ENCODE data around the gene MED9. TPM values are rescaled to one million over a fixed set of nuclear protein-coding genes. Genes with fewer than 3 reads are reported as not detected.

MED9 gene
- total RNA-seq, 3 donors from 2014 or later = 15.0 to 16.4 (median 15.0) TPM

GRCh38 chr17:17531156-17531555, 54.4 kb downstream of the MED9 start:
- Mint-ChIP-seq H3K4me1 (ENCODE audit: low read depth) (no peaks in the 10 kb centered on the region), H3K27me3 (ENCODE audit: low read depth) (no peaks in the 10 kb centered on the region), H3K9me3 (no peaks in the 10 kb centered on the region), H3K36me3 (ENCODE audit: insufficient read depth) (no peaks in the 10 kb centered on the region), H3K4me3 (no peak overlapping the region)
- no peak for ATAC-seq
- no peak for DNase-seq

DNA sequence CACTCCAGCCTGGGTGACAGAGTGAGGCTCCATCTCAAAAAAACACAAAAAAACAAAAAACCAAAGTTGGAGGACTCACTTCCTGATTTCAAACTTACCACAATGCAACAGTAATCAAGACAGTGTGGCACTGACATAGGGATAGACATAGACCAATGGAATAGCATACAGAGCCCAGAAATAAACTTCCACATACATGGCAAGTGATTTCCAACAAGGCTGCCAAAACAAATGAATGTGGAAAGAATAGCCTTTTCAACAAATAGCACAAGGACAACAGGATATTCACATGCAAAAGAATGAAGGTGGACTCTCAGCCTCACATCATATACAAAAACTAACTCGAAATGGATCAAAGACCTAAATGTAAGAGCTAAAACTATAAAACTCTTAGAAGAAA, 56.2 kb downstream of the MED9 start:
- no peaks in the 10 kb centered on the region for H3K27me3 Mint-ChIP-seq (ENCODE audit: low read depth)
- H3K9me3 Mint-ChIP-seq = no peaks in the 10 kb centered on the region
- no peak overlapping the region for H3K4me3 Mint-ChIP-seq
- ATAC-seq (no peak), DNase-seq (no peak)
- H3K4me1 Mint-ChIP-seq (ENCODE audit: low read depth) = no peaks in the 10 kb centered on the region
- H3K36me3 Mint-ChIP-seq (ENCODE audit: insufficient read depth) = no peaks in the 10 kb centered on the region

DNA sequence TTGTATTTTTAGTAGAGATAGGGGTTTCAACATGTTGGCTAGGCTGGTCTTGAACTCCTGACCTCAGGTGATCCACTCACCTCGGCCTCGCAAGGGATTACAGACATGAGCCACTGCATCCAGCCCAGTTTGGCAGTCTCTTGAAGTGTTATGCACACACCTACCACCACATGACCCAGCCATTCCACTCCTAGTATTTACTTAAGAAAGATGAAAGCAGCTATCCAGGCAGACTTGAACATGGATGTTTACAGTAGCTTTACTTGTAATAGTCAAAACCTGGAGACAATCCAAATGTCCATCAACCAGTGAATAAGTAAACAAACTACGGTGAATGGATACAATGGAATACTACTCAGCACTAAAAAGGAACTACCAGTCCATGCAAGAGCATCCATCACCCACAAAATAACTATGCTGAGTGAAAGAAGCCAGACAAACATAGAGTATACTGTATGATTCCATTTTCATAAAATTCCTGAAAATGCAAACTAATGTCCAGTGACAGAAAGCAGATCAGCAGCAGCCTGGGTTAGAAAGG, 57.2 kb downstream of the MED9 start:
- H3K27me3 Mint-ChIP-seq (ENCODE audit: low read depth) = no peaks in the 10 kb centered on the region
- H3K36me3 Mint-ChIP-seq (ENCODE audit: insufficient read depth) = no peaks in the 10 kb centered on the region
- H3K4me3 Mint-ChIP-seq = no peak overlapping the region
- H3K9me3 Mint-ChIP-seq = no peaks in the 10 kb centered on the region
- DNase-seq = no peak
- H3K4me1 Mint-ChIP-seq (ENCODE audit: low read depth) = no peaks in the 10 kb centered on the region
- ATAC-seq = no peak

DNA sequence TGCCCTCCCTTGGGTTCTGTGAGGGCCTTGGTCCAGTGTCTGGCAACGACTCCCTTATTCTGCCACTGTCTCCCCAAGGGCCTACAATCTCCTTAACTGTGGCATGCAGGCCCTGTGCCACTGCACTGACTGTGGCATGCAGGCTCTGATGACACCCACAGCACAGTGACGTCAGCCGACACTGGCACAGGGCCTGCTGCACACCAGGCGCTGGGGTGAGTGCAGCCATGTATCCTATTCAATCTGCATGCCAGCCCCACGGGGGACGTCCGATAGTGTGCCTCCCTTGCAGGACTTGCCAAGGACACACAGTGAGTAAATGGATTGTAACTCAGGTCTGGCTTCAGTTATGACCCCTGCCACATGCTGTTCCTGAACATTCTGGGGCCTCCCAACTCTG, 59.2 kb downstream of the MED9 start:
- H3K9me3 Mint-ChIP-seq = no peaks in the 10 kb centered on the region
- H3K4me3 Mint-ChIP-seq = no peak overlapping the region
- no peaks in the 10 kb centered on the region for H3K27me3 Mint-ChIP-seq (ENCODE audit: low read depth)
- no peaks in the 10 kb centered on the region for H3K36me3 Mint-ChIP-seq (ENCODE audit: insufficient read depth)
- no peaks in the 10 kb centered on the region for H3K4me1 Mint-ChIP-seq (ENCODE audit: low read depth)
- DNase-seq (no peak), ATAC-seq (no peak)

DNA sequence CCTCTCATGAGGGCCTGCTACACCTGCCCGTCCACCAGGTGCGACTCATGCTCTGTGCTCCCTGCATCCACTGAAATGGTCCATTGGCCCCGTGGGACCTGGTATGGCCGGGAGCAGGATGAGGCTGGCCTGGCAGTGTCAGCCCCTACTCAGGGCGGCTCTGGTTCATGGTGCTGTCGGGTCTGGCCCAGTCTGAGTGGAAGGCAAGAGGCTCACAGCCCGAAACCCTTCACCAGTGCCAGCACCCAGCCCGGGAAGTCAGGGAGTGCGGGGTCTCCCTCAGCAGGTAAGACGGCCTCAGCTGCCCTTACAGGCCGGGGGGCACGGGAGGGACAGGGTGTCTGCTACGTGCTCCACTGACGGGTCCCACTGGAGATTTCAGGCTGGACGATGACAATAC, 59.9 kb downstream of the MED9 start:
- DNase-seq (no peak), ATAC-seq (no peak)
- H3K36me3 Mint-ChIP-seq (ENCODE audit: insufficient read depth) = no peaks in the 10 kb centered on the region
- H3K9me3 Mint-ChIP-seq = no peaks in the 10 kb centered on the region
- H3K4me3 Mint-ChIP-seq = no peak overlapping the region
- H3K4me1 Mint-ChIP-seq (ENCODE audit: low read depth) = no peaks in the 10 kb centered on the region
- no peaks in the 10 kb centered on the region for H3K27me3 Mint-ChIP-seq (ENCODE audit: low read depth)

DNA sequence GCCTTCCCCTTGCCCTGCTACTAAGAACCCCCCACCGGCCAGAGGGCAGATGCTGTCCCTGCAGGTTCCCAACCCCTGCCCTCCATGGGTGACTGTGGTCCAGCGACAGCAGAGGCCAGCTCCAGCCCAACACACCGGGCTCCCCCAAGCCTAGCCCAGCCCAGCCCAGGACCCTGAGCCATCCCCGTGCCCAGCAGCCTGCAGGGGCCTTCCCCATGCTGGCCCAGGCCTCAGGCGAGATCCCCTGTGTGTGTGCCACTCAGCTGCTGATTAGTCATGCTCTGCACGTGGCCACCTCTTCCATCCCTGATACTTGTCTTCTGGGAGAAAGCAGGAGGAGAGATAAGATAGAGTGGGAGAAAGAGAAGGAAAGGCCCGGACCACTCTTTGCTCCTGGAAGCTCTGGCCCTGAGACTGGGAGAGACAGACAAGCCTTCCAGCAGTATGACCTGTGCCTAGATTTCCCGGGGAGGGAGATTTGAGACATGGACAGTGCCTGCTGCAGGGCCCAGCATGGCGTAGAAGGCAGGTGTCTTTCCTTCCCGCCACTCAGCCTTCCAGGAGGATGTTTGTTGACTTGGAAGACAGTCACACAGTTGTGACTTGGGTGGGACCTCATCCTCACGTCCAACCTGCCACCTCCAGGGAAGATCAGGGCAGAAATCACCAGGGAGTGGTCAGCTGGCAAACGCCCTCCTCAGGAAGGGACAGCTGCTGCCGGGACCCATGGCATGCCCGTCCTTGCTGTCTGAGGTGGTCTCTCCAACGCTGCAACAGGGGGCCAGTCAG, 60.7 kb downstream of the MED9 start:
- Mint-ChIP-seq H3K4me3 (no peak overlapping the region), H3K9me3 (no peaks in the 10 kb centered on the region), H3K4me1 (ENCODE audit: low read depth) (no peaks in the 10 kb centered on the region), H3K36me3 (ENCODE audit: insufficient read depth) (no peaks in the 10 kb centered on the region), H3K27me3 (ENCODE audit: low read depth) (no peaks in the 10 kb centered on the region)
- DNase-seq (no peak), ATAC-seq (no peak)

DNA sequence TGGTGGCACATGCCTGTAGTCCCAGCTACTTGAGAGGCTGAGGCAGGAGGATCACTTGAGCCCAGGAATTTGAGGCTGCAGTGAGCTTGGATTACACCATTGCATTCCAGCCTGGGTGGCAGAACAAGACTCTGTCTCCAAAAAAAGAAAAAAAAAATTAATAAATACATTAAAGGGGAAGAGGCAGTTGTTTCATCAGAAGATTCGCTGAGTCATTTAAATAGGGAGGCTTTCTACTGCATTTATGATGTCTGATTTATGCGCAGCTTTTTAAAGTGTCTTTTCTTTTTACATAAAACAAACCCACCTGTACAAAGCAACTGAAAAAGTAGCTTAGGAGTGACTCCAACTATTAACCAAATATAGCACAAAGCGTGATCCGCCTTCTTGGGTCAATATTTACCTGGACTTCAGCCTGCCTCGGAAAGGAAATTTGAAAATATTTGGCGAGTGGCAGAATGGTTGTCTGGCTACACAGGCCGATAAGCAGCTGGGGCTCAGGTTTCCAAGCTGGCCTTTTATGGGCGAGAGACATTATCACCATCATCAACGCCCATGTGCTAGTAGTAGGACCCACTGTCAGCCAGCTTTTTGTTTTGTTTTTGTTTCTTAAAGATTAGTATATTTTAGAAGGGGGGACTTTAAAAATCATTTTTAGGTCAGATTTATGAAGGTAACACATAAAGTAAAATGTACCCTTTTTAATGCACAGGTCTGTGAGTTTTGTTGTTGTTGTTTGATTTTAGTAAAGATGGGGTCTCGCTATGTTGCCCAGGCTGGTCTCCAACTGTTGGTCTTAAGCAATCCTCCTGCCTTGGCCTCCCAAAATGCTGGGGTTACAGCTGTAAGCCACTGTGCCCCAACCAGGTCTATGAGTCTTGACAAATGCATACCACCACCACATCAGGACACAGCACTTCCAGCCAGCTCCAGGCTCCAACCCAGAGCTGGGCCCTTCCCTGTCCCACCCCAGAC, 61.9 kb downstream of the MED9 start:
- Mint-ChIP-seq H3K36me3 (ENCODE audit: insufficient read depth) (no peaks in the 10 kb centered on the region), H3K9me3 (no peaks in the 10 kb centered on the region), H3K27me3 (ENCODE audit: low read depth) (no peaks in the 10 kb centered on the region), H3K4me3 (no peak overlapping the region), H3K4me1 (ENCODE audit: low read depth) (no peaks in the 10 kb centered on the region)
- ATAC-seq = no peak
- no peak for DNase-seq

- H3K36me3 Mint-ChIP-seq (ENCODE audit: insufficient read depth) = no peaks in the 10 kb centered on the region
- ATAC-seq = no peak
- no peaks in the 10 kb centered on the region for H3K9me3 Mint-ChIP-seq
- H3K4me3 Mint-ChIP-seq = no peak overlapping the region
- H3K4me1 Mint-ChIP-seq (ENCODE audit: low read depth) = no peaks in the 10 kb centered on the region
- no peak for DNase-seq
- no peaks in the 10 kb centered on the region for H3K27me3 Mint-ChIP-seq (ENCODE audit: low read depth)
These were observed 62.8 kb downstream of the MED9 start for GRCh38 chr17:17539591-17539990.

- H3K27me3 Mint-ChIP-seq (ENCODE audit: low read depth) = no peaks in the 10 kb centered on the region
- no peak for DNase-seq
- ATAC-seq = no peak
- no peaks in the 10 kb centered on the region for H3K4me1 Mint-ChIP-seq (ENCODE audit: low read depth)
- H3K9me3 Mint-ChIP-seq = no peaks in the 10 kb centered on the region
- H3K4me3 Mint-ChIP-seq = no peak overlapping the region
- no peaks in the 10 kb centered on the region for H3K36me3 Mint-ChIP-seq (ENCODE audit: insufficient read depth)
These were observed 63.6 kb downstream of the MED9 start for GRCh38 chr17:17540278-17540906.

- no peak overlapping the region for H3K4me3 Mint-ChIP-seq
- no peaks in the 10 kb centered on the region for H3K27me3 Mint-ChIP-seq (ENCODE audit: low read depth)
- no peaks in the 10 kb centered on the region for H3K4me1 Mint-ChIP-seq (ENCODE audit: low read depth)
- no peak for ATAC-seq
- DNase-seq = no peak
- no peaks in the 10 kb centered on the region for H3K9me3 Mint-ChIP-seq
- H3K36me3 Mint-ChIP-seq (ENCODE audit: insufficient read depth) = no peaks in the 10 kb centered on the region
These were observed 64.3 kb downstream of the MED9 start for GRCh38 chr17:17540935-17541639.

- DNase-seq = no peak
- Mint-ChIP-seq H3K36me3 (ENCODE audit: insufficient read depth) (no peaks in the 10 kb centered on the region), H3K9me3 (no peaks in the 10 kb centered on the region), H3K4me3 (no peak overlapping the region), H3K4me1 (ENCODE audit: low read depth) (no peaks in the 10 kb centered on the region), H3K27me3 (ENCODE audit: low read depth) (no peaks in the 10 kb centered on the region)
- no peak for ATAC-seq
These were observed 64.8 kb downstream of the MED9 start for GRCh38 chr17:17541640-17542001.
